PC-3 (cell line): ENCODE measurements around the gene OPALIN.

ENCODE experiments used
- CTCF ChIP-seq: fragments of 300-600 bp; sonication (generic); conservative IDR thresholded peaks from 2 replicates; pipeline ENCODE4 v1.5.1; 2017; ENCODE audit warnings: antibody characterized with exemption, low read depth, mild to moderate bottlenecking, low read length
- EZH2 ChIP-seq: fragments of 300-600 bp; sonication (generic); IDR thresholded peaks from one replicate; pipeline ENCODE4 v1.6.1; 2017; ENCODE audit warnings: antibody characterized with exemption, mild to moderate bottlenecking, low read length; ENCODE audit not compliant: unreplicated experiment
- EZH2phosphoT487 ChIP-seq: fragments of 300-600 bp; sonication (generic); IDR thresholded peaks from 2 replicates; pipeline ENCODE4 v1.6.1; 2018; ENCODE audit warnings: mild to moderate bottlenecking, antibody characterized with exemption, low read length, borderline replicate concordance

- TF ChIP-seq CTCF (no peak), EZH2 (no peak), EZH2phosphoT487 (no peak)
Measured at GRCh38 chr10:96359616-96360015, 814 bp upstream of the OPALIN start.
